Neural cell (in vitro differentiated cells): Measurements from ENCODE around the gene DAW1. TPM values are rescaled to one million over a fixed set of nuclear protein-coding genes. Genes with fewer than 3 reads are reported as not detected.

Source experiments
- H2AFZ ChIP-seq: fragments of 200-600, 300-800 bp; sonication (generic), shearing (Covaris generic); 2 replicates; pipeline ENCODE4 v1.6.0; 2014; ENCODE audit warnings: low read depth, mild to moderate bottlenecking, antibody characterized with exemption, low read length, moderate library complexity
- H3F3A ChIP-seq: fragments of 200-600 bp; shearing (Covaris generic); 2 replicates; pipeline ENCODE4 v1.6.1; 2016; ENCODE audit warnings: mild to moderate bottlenecking, moderate library complexity, mixed read lengths, antibody characterized with exemption, low read length; ENCODE audit not compliant: insufficient read depth, poor library complexity, severe bottlenecking
- H3K27ac ChIP-seq: fragments of 200-600, 300-800 bp; sonication (generic), shearing (Covaris generic); 2 replicates; pipeline ENCODE4 v1.5.1; 2014; ENCODE audit warnings: mild to moderate bottlenecking, low read length, moderate library complexity
- H3K27me3 ChIP-seq: fragments of 300-800, 200-600 bp; sonication (generic), shearing (Covaris generic); 2 replicates; pipeline ENCODE4 v1.6.0; 2014; ENCODE audit warnings: mild to moderate bottlenecking, low read depth, low read length, moderate library complexity; ENCODE audit not compliant: insufficient read depth
- H3K36me3 ChIP-seq: fragments of 300-800, 200-600 bp; sonication (generic), shearing (Covaris generic); 2 replicates; pipeline ENCODE4 v1.5.1; 2014; ENCODE audit warnings: mild to moderate bottlenecking, antibody characterized with exemption, low read length, moderate library complexity; ENCODE audit not compliant: insufficient read depth
- H3K4me2 ChIP-seq: fragments of 300-800, 200-600 bp; sonication (generic), shearing (Covaris generic); 2 replicates; pipeline ENCODE4 v1.6.0; 2014; ENCODE audit warnings: mild to moderate bottlenecking, low read length
- H3K4me3 ChIP-seq: fragments of 300-800, 200-600 bp; sonication (generic), shearing (Covaris generic); 2 replicates; pipeline ENCODE4 v1.5.1; 2014; ENCODE audit warnings: mild to moderate bottlenecking, low read length, moderate library complexity
- H3K79me2 ChIP-seq: fragments of 200-600 bp; shearing (Covaris generic); replicated peaks from 2 replicates; pipeline ENCODE4 v1.6.0; 2014; ENCODE audit warnings: mild to moderate bottlenecking, low read length, moderate library complexity; ENCODE audit not compliant: insufficient read depth
- H3K9ac ChIP-seq: fragments of 300-800, 200-600 bp; sonication (generic), shearing (Covaris generic); 2 replicates; pipeline ENCODE4 v1.6.1; 2016; ENCODE audit warnings: mild to moderate bottlenecking, low read length, mixed read lengths
- H3K9me2 ChIP-seq: fragments of 200-600 bp; shearing (Covaris generic); 2 replicates; pipeline ENCODE4 v1.6.1; 2016; ENCODE audit warnings: mild to moderate bottlenecking, low read length, mixed read lengths; ENCODE audit not compliant: insufficient read depth
- H3K9me3 ChIP-seq: fragments of 200-600, 300-800 bp; sonication (generic), shearing (Covaris generic); 2 replicates; pipeline ENCODE4 v1.6.1; 2016; ENCODE audit warnings: mild to moderate bottlenecking, mixed run types, low read length, moderate library complexity, mixed read lengths
- H4K20me1 ChIP-seq: fragments of 200-600 bp; shearing (Covaris generic); 2 replicates; pipeline ENCODE4 v1.6.1; 2016; ENCODE audit warnings: mild to moderate bottlenecking, mixed run types; ENCODE audit not compliant: insufficient read depth
- EP300 ChIP-seq: fragments of 450-650 bp; conservative IDR thresholded peaks from 2 replicates; pipeline ENCODE4 v1.6.1; 2014; ENCODE audit warnings: antibody characterized with exemption, mild to moderate bottlenecking, moderate library complexity; ENCODE audit not compliant: poor library complexity, severe bottlenecking
- EZH2 ChIP-seq: fragments of 200-600, 300-800 bp; shearing (Covaris generic), sonication (generic); IDR thresholded peaks from 2 replicates; pipeline ENCODE4 v1.6.1; 2014; ENCODE audit warnings: antibody characterized with exemption, low read length, borderline replicate concordance, mild to moderate bottlenecking; ENCODE audit not compliant: insufficient read depth, poor library complexity, severe bottlenecking
- MXI1 ChIP-seq: fragments of 450-650 bp; conservative IDR thresholded peaks from 2 replicates; pipeline ENCODE4 v1.6.1; 2014; ENCODE audit warnings: antibody characterized with exemption, mild to moderate bottlenecking; ENCODE audit not compliant: poor library complexity, severe bottlenecking
- POLR2AphosphoS5 ChIP-seq: IDR thresholded peaks from 2 replicates; pipeline ENCODE4 v1.6.1; 2012
- RAD21 ChIP-seq: fragments of 450-650 bp; conservative IDR thresholded peaks from 2 replicates; pipeline ENCODE4 v1.6.1; 2014; ENCODE audit warnings: antibody characterized with exemption, mild to moderate bottlenecking, moderate library complexity
- SMC3 ChIP-seq: fragments of 450-650 bp; conservative IDR thresholded peaks from 2 replicates; pipeline ENCODE4 v1.6.1; 2014; ENCODE audit warnings: antibody characterized with exemption, mild to moderate bottlenecking, moderate library complexity; ENCODE audit not compliant: poor library complexity
- TAF1 ChIP-seq: IDR thresholded peaks from 2 replicates; pipeline ENCODE4 v1.6.1; 2012; ENCODE audit warnings: low read depth
- polyA plus RNA-seq: library from polyadenylated mRNA; depleted of rRNA; stranded (reverse); fragments of >200 nt; gene quantifications from 2 replicates; pipeline ENCODE4 v1.2.3, GENCODE V29; 2014
- TF ChIP-seq, protein P1 (sequence below): fragments of 450-650 bp; IDR thresholded peaks from 2 replicates; pipeline ENCODE4 v1.5.1; 2014; ENCODE audit warnings: antibody characterized with exemption, mild to moderate bottlenecking, moderate library complexity; ENCODE audit not compliant: poor library complexity, severe bottlenecking
- TF ChIP-seq, protein P2 (sequence below): IDR thresholded peaks from 2 replicates; pipeline ENCODE4 v1.6.1; 2012; ENCODE audit warnings: borderline replicate concordance

Gene DAW1
- polyA plus RNA-seq, 1 donor from 2014 or later = 1.5 TPM

DNA sequence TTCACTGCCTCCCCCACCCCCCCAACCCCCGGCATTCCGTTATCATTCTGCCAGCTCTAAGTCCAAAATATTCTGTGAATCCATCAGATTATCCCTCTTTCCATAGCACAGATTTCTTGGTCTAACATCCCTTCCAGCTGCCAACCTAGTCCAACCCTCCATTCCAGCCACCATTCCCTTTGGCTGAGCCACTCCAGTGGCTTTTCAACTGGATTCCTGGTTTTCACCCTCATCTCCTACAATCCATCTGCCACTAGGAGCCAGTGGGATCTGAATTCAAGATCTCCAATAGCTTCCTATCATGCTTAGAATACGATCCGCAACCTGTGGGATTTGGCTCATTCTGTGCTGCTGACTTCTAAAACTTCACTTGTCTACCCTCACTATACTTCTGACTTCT, 1.2 kb downstream of the DAW1 start:
- TF ChIP-seq EP300 (no peak), POLR2AphosphoS5 (no peak), MXI1 (no peak), SMC3 (no peak), RAD21 (no peak), TAF1 (no peak)
- TF ChIP-seq, protein P1, sequence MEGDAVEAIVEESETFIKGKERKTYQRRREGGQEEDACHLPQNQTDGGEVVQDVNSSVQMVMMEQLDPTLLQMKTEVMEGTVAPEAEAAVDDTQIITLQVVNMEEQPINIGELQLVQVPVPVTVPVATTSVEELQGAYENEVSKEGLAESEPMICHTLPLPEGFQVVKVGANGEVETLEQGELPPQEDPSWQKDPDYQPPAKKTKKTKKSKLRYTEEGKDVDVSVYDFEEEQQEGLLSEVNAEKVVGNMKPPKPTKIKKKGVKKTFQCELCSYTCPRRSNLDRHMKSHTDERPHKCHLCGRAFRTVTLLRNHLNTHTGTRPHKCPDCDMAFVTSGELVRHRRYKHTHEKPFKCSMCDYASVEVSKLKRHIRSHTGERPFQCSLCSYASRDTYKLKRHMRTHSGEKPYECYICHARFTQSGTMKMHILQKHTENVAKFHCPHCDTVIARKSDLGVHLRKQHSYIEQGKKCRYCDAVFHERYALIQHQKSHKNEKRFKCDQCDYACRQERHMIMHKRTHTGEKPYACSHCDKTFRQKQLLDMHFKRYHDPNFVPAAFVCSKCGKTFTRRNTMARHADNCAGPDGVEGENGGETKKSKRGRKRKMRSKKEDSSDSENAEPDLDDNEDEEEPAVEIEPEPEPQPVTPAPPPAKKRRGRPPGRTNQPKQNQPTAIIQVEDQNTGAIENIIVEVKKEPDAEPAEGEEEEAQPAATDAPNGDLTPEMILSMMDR = no peak
- Histone ChIP-seq H3K9me3 (no peaks in the 10 kb centered on the region), H3K79me2 (no peaks in the 10 kb centered on the region), H3K27me3 (no peaks in the 10 kb centered on the region), H3K27ac (no peak overlapping the region), H3K9me2 (no peaks in the 10 kb centered on the region), H4K20me1 (no peaks in the 10 kb centered on the region), H3K4me3 (no peak overlapping the region), H3F3A (no peaks in the 10 kb centered on the region), H3K36me3 (no peaks in the 10 kb centered on the region), H2AFZ (no peak overlapping the region), H3K9ac (no peak overlapping the region), H3K4me2 (no peak overlapping the region)

DNA sequence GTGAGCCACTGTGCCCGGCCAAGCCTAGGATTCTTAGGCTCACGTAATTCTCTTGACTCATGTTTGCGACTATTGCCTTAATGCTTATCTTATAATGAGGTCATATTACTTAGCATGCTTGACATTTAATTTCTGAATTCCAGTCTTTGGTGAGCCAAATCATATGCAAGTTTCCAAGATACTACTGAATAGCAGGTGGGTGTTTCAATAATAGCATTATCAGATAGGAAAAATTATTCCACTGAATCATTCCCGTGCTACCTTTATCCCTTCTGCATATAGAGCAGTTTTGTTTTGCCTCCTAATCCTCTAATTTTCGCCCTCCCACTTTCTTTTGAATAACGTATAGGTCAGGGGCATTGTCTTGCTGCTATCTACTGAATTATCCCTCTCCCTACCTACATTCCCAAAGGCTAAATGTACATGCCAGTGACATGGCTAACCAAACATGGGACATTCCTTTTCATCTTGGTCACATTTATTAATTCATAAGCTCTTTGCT, 4.9 kb downstream of the DAW1 start:
- Histone ChIP-seq H3K9ac (no peak overlapping the region), H3K27ac (no peak overlapping the region), H3K9me3 (no peaks in the 10 kb centered on the region), H4K20me1 (no peaks in the 10 kb centered on the region), H3K36me3 (no peaks in the 10 kb centered on the region), H3K9me2 (no peaks in the 10 kb centered on the region), H3F3A (no peaks in the 10 kb centered on the region), H3K4me3 (no peak overlapping the region), H3K4me2 (no peak overlapping the region), H3K79me2 (no peaks in the 10 kb centered on the region), H3K27me3 (no peaks in the 10 kb centered on the region), H2AFZ (no peak overlapping the region)
- TF ChIP-seq, protein P1 = no peak
- TF ChIP-seq SMC3 (no peak), POLR2AphosphoS5 (no peak), MXI1 (no peak), TAF1 (no peak), EP300 (no peak), RAD21 (no peak), EZH2 (no peak)
- TF ChIP-seq, protein P2, sequence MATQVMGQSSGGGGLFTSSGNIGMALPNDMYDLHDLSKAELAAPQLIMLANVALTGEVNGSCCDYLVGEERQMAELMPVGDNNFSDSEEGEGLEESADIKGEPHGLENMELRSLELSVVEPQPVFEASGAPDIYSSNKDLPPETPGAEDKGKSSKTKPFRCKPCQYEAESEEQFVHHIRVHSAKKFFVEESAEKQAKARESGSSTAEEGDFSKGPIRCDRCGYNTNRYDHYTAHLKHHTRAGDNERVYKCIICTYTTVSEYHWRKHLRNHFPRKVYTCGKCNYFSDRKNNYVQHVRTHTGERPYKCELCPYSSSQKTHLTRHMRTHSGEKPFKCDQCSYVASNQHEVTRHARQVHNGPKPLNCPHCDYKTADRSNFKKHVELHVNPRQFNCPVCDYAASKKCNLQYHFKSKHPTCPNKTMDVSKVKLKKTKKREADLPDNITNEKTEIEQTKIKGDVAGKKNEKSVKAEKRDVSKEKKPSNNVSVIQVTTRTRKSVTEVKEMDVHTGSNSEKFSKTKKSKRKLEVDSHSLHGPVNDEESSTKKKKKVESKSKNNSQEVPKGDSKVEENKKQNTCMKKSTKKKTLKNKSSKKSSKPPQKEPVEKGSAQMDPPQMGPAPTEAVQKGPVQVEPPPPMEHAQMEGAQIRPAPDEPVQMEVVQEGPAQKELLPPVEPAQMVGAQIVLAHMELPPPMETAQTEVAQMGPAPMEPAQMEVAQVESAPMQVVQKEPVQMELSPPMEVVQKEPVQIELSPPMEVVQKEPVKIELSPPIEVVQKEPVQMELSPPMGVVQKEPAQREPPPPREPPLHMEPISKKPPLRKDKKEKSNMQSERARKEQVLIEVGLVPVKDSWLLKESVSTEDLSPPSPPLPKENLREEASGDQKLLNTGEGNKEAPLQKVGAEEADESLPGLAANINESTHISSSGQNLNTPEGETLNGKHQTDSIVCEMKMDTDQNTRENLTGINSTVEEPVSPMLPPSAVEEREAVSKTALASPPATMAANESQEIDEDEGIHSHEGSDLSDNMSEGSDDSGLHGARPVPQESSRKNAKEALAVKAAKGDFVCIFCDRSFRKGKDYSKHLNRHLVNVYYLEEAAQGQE = no peak
